Osteocyte (in vitro differentiated cells): ENCODE results near the gene HIRA. TPM values are rescaled to one million over a fixed set of nuclear protein-coding genes. Genes with fewer than 3 reads are reported as not detected.

ENCODE experiments used
- DNase-seq: peaks from one replicate; pipeline ENCODE4 v3.0.0; 2021; ENCODE audit warnings: mixed read lengths; ENCODE audit not compliant: unreplicated experiment; ENCODE audit errors: extremely low spot score
- H3K27ac Mint-ChIP-seq: one replicate; pipeline ENCODE4 v1.8.0; 2021; ENCODE audit warnings: mild to moderate bottlenecking, mixed read lengths; ENCODE audit not compliant: unreplicated experiment
- H3K27me3 Mint-ChIP-seq: one replicate; pipeline ENCODE4 v1.8.0; 2021; ENCODE audit warnings: mixed read lengths; ENCODE audit not compliant: unreplicated experiment
- H3K36me3 Mint-ChIP-seq: one replicate; pipeline ENCODE4 v1.8.0; 2021; ENCODE audit warnings: mixed read lengths; ENCODE audit not compliant: unreplicated experiment
- H3K4me1 Mint-ChIP-seq: one replicate; pipeline ENCODE4 v1.8.0; 2021; ENCODE audit warnings: mixed read lengths; ENCODE audit not compliant: unreplicated experiment
- H3K4me3 Mint-ChIP-seq: one replicate; pipeline ENCODE4 v1.8.0; 2021; ENCODE audit warnings: mild to moderate bottlenecking, moderate library complexity, mixed read lengths; ENCODE audit not compliant: unreplicated experiment
- H3K9me3 Mint-ChIP-seq: one replicate; pipeline ENCODE4 v1.8.0; 2021; ENCODE audit warnings: mixed read lengths; ENCODE audit not compliant: unreplicated experiment
- CTCF ChIP-seq: fragments of 200-600 bp; sonication (generic); IDR thresholded peaks from 2 replicates; pipeline ENCODE4 v1.5.0; 2021; ENCODE audit warnings: antibody characterized with exemption, mild to moderate bottlenecking, moderate library complexity
- total RNA-seq: library from RNA; stranded (reverse); gene quantifications from 2 replicates; pipeline ENCODE4 v1.2.1, GENCODE V29; 2021

Gene HIRA
- total RNA-seq, 1 donor from 2014 or later = 33.2 TPM

GRCh38 chr22:19359554-19360299 lies 71.8 kb downstream of the HIRA start:
- Mint-ChIP-seq H3K4me1 (no peaks in the 10 kb centered on the region), H3K27ac (no peak overlapping the region), H3K9me3 (no peaks in the 10 kb centered on the region), H3K4me3 (no peak overlapping the region), H3K27me3 (no peaks in the 10 kb centered on the region), H3K36me3 (peaks cover 26% of the 10 kb centered on the region)
- peak; percentile 71 for DNase-seq
- TF ChIP-seq CTCF = no peak

GRCh38 chr22:19358703-19359553 lies 72.6 kb downstream of the HIRA start:
- Mint-ChIP-seq H3K4me1 (no peaks in the 10 kb centered on the region), H3K27me3 (no peaks in the 10 kb centered on the region), H3K4me3 (no peak overlapping the region), H3K36me3 (peaks cover 26% of the 10 kb centered on the region), H3K9me3 (no peaks in the 10 kb centered on the region), H3K27ac (no peak overlapping the region)
- DNase-seq = peak; percentile 74
- TF ChIP-seq CTCF = no peak

- Mint-ChIP-seq H3K9me3 (no peaks in the 10 kb centered on the region), H3K4me3 (no peak overlapping the region), H3K36me3 (peaks cover 23% of the 10 kb centered on the region), H3K27ac (no peak overlapping the region), H3K27me3 (no peaks in the 10 kb centered on the region), H3K4me1 (no peaks in the 10 kb centered on the region)
- DNase-seq = no peak
- TF ChIP-seq CTCF = no peak
Measured at GRCh38 chr22:19358195-19358594, 73.3 kb downstream of the HIRA start.

- no peak overlapping the region for H3K27ac Mint-ChIP-seq
- no peak overlapping the region for H3K4me3 Mint-ChIP-seq
- TF ChIP-seq CTCF = no peak
- no peaks in the 10 kb centered on the region for H3K9me3 Mint-ChIP-seq
- no peaks in the 10 kb centered on the region for H3K27me3 Mint-ChIP-seq
- DNase-seq = no peak
- H3K36me3 Mint-ChIP-seq = peaks cover 25% of the 10 kb centered on the region
- H3K4me1 Mint-ChIP-seq = no peaks in the 10 kb centered on the region
Measured at GRCh38 chr22:19357270-19358105, 74.0 kb downstream of the HIRA start.
